Measurements from ENCODE around the gene BPIFB3.

GRCh38 chr20:33093582-33093981 lies 39.9 kb downstream of the BPIFB3 start:
- no peak for TF ChIP-seq ZSCAN5A (tag by site-specific recombination; IDR thresholded peaks at IDR 0.05)
- TF ChIP-seq OSR2 (tag by site-specific recombination; IDR thresholded peaks at IDR 0.05): no peak
- TF ChIP-seq ZBTB44 (tag by site-specific recombination; IDR thresholded peaks at IDR 0.05): no peak

Data from HEK293 (cell line).